HG02610 (cell line): ENCODE data around the gene SLC44A4.
"Not testable (repeated sequence)": the region's sequence is repeated elsewhere in the genome, so short reads cannot be mapped to it uniquely, and the experiment has no call there.

Experiments used
- ATAC-seq: cut with Tn5 transposase; IDR thresholded peaks from one replicate; pipeline ENCODE4 v1.9.1; 2021; ENCODE audit warnings: mild to moderate bottlenecking, moderate library complexity; ENCODE audit not compliant: unreplicated experiment

The SLC44A4 gene

GRCh38 chr6:31878726-31879125, at the start of gene SLC44A4:
TSS of gene SLC44A4 (minus strand) at chr6:31878997. CDS start at chr6:31878980, 17 bp downstream.
- ATAC-seq = no peak

GRCh38 chr6:31928672-31928939, 49.8 kb upstream of the SLC44A4 start:
- no peak for ATAC-seq

- ATAC-seq = no peak
Measured at GRCh38 chr6:31927863-31928671, 49.3 kb upstream of the SLC44A4 start.

GRCh38 chr6:31927242-31927862, 48.6 kb upstream of the SLC44A4 start, which contains the start of gene C2:
TSS of gene C2 (plus strand) at chr6:31927717. CDS start at chr6:31927753, 36 bp downstream.
- no peak for ATAC-seq

GRCh38 chr6:31922942-31923341, 44.1 kb upstream of the SLC44A4 start:
- no peak for ATAC-seq

GRCh38 chr6:31920811-31921210, 42.0 kb upstream of the SLC44A4 start:
- ATAC-seq = no peak

GRCh38 chr6:31919624-31920303, 41.0 kb upstream of the SLC44A4 start:
- no peak for ATAC-seq

GRCh38 chr6:31918069-31918720, 39.4 kb upstream of the SLC44A4 start:
- ATAC-seq = no peak

- no peak for ATAC-seq
Measured at GRCh38 chr6:31915756-31916155, 37.0 kb upstream of the SLC44A4 start.

GRCh38 chr6:31915351-31915750, 36.6 kb upstream of the SLC44A4 start:
- no peak for ATAC-seq

- no peak for ATAC-seq
Measured at GRCh38 chr6:31911826-31912585, 33.2 kb upstream of the SLC44A4 start.

- not testable (repeated sequence) for ATAC-seq
Measured at GRCh38 chr6:31909298-31909697, 30.5 kb upstream of the SLC44A4 start.

GRCh38 chr6:31908791-31909190, 30.0 kb upstream of the SLC44A4 start:
- peak; percentile 94 for ATAC-seq

- not testable (repeated sequence) for ATAC-seq
Measured at GRCh38 chr6:31908255-31908654, 29.5 kb upstream of the SLC44A4 start.

- no peak for ATAC-seq
Measured at GRCh38 chr6:31907158-31907813, 28.5 kb upstream of the SLC44A4 start.

GRCh38 chr6:31906727-31907126, 27.9 kb upstream of the SLC44A4 start:
- ATAC-seq = not testable (repeated sequence)

GRCh38 chr6:31906122-31906521, 27.3 kb upstream of the SLC44A4 start:
- no peak for ATAC-seq

- ATAC-seq = no peak
Measured at GRCh38 chr6:31905041-31905440, 26.2 kb upstream of the SLC44A4 start.

GRCh38 chr6:31903957-31904356, 25.2 kb upstream of the SLC44A4 start:
- no peak for ATAC-seq
